K562 (cell line): ENCODE data around the gene H2AZ2. TPM values are rescaled to one million over a fixed set of nuclear protein-coding genes. Genes with fewer than 3 reads are reported as not detected.

Experiments used
- FOS ChIP-seq: IDR thresholded peaks from 3 replicates; pipeline ENCODE4 v1.6.1; 2011; ENCODE audit not compliant: insufficient read length; ENCODE audit errors: extremely low read depth
- NFIX ChIP-seq: fragments of 250-450 bp; sonication (Bioruptor Pico); IDR thresholded peaks from 2 replicates; pipeline ENCODE4 v1.4.0; 2020; ENCODE audit warnings: low read depth, mild to moderate bottlenecking, moderate library complexity
- RUNX1 ChIP-seq: sonication (generic); IDR thresholded peaks from 2 replicates; pipeline ENCODE4 v1.6.1; 2016; ENCODE audit warnings: antibody characterized with exemption, low read depth
- SIN3B ChIP-seq: fragments of 450-650 bp; IDR thresholded peaks from 2 replicates; pipeline ENCODE4 v1.6.1; 2017; ENCODE audit warnings: low read depth, mild to moderate bottlenecking, moderate library complexity
- SMAD3 ChIP-seq: fragments of 450-650 bp; formaldehyde crosslinking; conservative IDR thresholded peaks from 2 replicates; pipeline ENCODE4 v1.4.0; 2020; ENCODE audit warnings: mild to moderate bottlenecking
- XRCC3 ChIP-seq: fragments of 450-650 bp; IDR thresholded peaks from 2 replicates; pipeline ENCODE4 v1.6.1; 2017; ENCODE audit warnings: mild to moderate bottlenecking, moderate library complexity
- polyA plus RNA-seq, 8 experiments: library from polyadenylated mRNA; depleted of rRNA in 4 of 8; stranded (reverse) in 5 of 8; unstranded in 3 of 8; fragments of >200 nt; fragmentation: Nextera tagmentation in 2 of 8; fragmentation: Illumina TruSeq in 1 of 8; extraction: Ambion mirVana in 2 of 8; extraction: Trizol in 1 of 8; gene quantifications; 2 replicates each; pipeline versions ENCODE4 v1.2.1 to v1.2.3, GENCODE V29; 2011 to 2014; ENCODE audit warnings: inconsistent platforms in 1 of 8, missing spikeins in 1 of 8
- total RNA-seq, 7 experiments: library from RNA; depleted of rRNA in 6 of 7; stranded (reverse); fragments of >200 nt in 6 of 7; fragmentation: Illumina TruSeq in 2 of 7; extraction: Trizol in 2 of 7; gene quantifications; 2 replicates each; pipeline versions ENCODE4 v1.2.1 to v1.2.3, GENCODE V29; 2011 to 2021; ENCODE audit warnings: low replicate concordance in 1 of 7
- TF ChIP-seq, protein P1 (sequence below), 2 experiments: fragments of 450-650 bp in 1 of 2; sonication (generic) in 1 of 2; formaldehyde crosslinking in 1 of 2; IDR thresholded peaks; 2 replicates each; pipeline versions ENCODE4 v1.7.1 to v1.9.0; 2016 to 2022; ENCODE audit warnings: inconsistent platforms in 1 of 2, mild to moderate bottlenecking in 1 of 2, missing genetic modification reagents in 1 of 2
- TF ChIP-seq, protein P2 (sequence below): fragments of 250-450 bp; sonication (Bioruptor Pico); IDR thresholded peaks from 2 replicates; pipeline ENCODE4 v1.8.0; 2022; ENCODE audit warnings: moderate library complexity, mild to moderate bottlenecking, inconsistent platforms
- TF ChIP-seq, protein P3 (sequence below), 2 experiments: fragments of 450-650 bp in 1 of 2; IDR thresholded peaks; 2 replicates each; pipeline ENCODE4 v1.6.1; 2011 to 2017; ENCODE audit warnings: low read depth in 2 of 2, antibody characterized with exemption in 1 of 2, borderline replicate concordance in 1 of 2, low read length in 1 of 2, mild to moderate bottlenecking in 1 of 2, mixed read lengths in 1 of 2; ENCODE audit not compliant: control insufficient read depth in 1 of 2
- TF ChIP-seq, protein P4 (sequence below): fragments of 250-450 bp; sonication (Bioruptor Pico); IDR thresholded peaks from 2 replicates; pipeline ENCODE4 v1.8.0; 2022; ENCODE audit warnings: inconsistent platforms

Gene H2AZ2
- total and polyA plus RNA-seq, 9 of the 15 experiments (the other 6 are each of a cell fraction or from before 2014, with no cell fraction given): 105 to 382 (median 286) TPM

DNA sequence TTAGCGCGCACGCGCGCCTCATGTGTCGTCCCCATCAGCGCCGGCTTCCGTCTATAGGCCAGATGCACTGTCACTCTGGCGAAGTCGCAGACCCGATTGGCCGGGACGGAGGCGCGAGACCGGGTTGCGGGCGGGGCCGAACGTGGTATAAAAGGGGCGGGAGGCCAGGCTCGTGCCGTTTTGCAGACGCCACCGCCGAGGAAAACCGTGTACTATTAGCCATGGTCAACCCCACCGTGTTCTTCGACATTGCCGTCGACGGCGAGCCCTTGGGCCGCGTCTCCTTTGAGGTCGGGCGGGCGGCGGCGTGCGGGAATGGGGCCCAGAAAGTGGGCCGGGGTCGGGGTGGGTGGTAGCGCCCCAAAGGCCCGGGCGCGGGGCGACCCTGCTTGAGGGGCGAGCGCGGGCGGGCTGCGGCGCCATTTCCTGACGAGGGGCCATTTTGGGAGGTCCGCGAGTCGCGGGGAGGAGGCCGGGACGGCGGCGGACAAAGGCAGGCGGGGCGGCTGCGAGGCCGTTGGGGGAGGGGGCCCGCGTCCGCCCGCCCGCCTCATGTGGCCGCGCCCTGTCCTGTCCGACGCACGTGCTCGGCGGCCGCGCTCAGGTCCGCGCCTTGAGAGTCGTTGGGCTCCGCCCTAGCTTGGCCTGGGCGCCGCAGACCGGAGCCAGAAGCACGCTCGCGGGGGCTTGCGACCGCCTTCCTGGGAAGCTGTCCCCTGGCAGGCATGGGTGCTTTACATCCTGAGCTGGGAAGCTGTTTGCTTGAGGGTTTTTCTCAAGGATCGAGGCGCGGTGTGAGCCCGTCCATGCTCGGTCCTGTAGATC lies 51.2 kb downstream of the H2AZ2 start, which contains the start of gene PPIA (continued):
- TF ChIP-seq, protein P1, sequence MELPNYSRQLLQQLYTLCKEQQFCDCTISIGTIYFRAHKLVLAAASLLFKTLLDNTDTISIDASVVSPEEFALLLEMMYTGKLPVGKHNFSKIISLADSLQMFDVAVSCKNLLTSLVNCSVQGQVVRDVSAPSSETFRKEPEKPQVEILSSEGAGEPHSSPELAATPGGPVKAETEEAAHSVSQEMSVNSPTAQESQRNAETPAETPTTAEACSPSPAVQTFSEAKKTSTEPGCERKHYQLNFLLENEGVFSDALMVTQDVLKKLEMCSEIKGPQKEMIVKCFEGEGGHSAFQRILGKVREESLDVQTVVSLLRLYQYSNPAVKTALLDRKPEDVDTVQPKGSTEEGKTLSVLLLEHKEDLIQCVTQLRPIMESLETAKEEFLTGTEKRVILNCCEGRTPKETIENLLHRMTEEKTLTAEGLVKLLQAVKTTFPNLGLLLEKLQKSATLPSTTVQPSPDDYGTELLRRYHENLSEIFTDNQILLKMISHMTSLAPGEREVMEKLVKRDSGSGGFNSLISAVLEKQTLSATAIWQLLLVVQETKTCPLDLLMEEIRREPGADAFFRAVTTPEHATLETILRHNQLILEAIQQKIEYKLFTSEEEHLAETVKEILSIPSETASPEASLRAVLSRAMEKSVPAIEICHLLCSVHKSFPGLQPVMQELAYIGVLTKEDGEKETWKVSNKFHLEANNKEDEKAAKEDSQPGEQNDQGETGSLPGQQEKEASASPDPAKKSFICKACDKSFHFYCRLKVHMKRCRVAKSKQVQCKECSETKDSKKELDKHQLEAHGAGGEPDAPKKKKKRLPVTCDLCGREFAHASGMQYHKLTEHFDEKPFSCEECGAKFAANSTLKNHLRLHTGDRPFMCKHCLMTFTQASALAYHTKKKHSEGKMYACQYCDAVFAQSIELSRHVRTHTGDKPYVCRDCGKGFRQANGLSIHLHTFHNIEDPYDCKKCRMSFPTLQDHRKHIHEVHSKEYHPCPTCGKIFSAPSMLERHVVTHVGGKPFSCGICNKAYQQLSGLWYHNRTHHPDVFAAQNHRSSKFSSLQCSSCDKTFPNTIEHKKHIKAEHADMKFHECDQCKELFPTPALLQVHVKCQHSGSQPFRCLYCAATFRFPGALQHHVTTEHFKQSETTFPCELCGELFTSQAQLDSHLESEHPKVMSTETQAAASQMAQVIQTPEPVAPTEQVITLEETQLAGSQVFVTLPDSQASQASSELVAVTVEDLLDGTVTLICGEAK (IDR thresholded peaks at IDR 0.05): no peak
- TF ChIP-seq, protein P1 (CRISPR knock-in tag; IDR thresholded peaks at IDR 0.05): no peak
- TF ChIP-seq, protein P2, sequence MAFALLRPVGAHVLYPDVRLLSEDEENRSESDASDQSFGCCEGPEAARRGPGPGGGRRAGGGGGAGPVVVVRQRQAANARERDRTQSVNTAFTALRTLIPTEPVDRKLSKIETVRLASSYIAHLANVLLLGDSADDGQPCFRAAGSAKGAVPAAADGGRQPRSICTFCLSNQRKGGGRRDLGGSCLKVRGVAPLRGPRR (CRISPR knock-in tag): no peak
- TF ChIP-seq, protein P3, sequence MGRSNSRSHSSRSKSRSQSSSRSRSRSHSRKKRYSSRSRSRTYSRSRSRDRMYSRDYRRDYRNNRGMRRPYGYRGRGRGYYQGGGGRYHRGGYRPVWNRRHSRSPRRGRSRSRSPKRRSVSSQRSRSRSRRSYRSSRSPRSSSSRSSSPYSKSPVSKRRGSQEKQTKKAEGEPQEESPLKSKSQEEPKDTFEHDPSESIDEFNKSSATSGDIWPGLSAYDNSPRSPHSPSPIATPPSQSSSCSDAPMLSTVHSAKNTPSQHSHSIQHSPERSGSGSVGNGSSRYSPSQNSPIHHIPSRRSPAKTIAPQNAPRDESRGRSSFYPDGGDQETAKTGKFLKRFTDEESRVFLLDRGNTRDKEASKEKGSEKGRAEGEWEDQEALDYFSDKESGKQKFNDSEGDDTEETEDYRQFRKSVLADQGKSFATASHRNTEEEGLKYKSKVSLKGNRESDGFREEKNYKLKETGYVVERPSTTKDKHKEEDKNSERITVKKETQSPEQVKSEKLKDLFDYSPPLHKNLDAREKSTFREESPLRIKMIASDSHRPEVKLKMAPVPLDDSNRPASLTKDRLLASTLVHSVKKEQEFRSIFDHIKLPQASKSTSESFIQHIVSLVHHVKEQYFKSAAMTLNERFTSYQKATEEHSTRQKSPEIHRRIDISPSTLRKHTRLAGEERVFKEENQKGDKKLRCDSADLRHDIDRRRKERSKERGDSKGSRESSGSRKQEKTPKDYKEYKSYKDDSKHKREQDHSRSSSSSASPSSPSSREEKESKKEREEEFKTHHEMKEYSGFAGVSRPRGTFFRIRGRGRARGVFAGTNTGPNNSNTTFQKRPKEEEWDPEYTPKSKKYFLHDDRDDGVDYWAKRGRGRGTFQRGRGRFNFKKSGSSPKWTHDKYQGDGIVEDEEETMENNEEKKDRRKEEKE (IDR thresholded peaks at IDR 0.05; ENCODE audit: borderline replicate concordance in 1 of 2, control insufficient read depth in 1 of 2, low read depth in 2 of 2, low read length in 1 of 2): 0 out of 4 replicates have a peak, but pooled peaks of 1 of the 2 experiments have one; percentile 31
- no peak for TF ChIP-seq XRCC3
- TF ChIP-seq SIN3B: peak; percentile 65
- no peak for TF ChIP-seq RUNX1
- 0 out of 2 replicates have a peak, but pooled peaks have one; percentile 28 for TF ChIP-seq SMAD3 (CRISPR knock-in tag)
- TF ChIP-seq FOS: peak; percentile 97
- TF ChIP-seq, protein P4, sequence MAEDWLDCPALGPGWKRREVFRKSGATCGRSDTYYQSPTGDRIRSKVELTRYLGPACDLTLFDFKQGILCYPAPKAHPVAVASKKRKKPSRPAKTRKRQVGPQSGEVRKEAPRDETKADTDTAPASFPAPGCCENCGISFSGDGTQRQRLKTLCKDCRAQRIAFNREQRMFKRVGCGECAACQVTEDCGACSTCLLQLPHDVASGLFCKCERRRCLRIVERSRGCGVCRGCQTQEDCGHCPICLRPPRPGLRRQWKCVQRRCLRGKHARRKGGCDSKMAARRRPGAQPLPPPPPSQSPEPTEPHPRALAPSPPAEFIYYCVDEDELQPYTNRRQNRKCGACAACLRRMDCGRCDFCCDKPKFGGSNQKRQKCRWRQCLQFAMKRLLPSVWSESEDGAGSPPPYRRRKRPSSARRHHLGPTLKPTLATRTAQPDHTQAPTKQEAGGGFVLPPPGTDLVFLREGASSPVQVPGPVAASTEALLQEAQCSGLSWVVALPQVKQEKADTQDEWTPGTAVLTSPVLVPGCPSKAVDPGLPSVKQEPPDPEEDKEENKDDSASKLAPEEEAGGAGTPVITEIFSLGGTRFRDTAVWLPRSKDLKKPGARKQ (CRISPR knock-in tag): no peak
- TF ChIP-seq NFIX (CRISPR knock-in tag): no peak
